ENCODE measurements around the gene PROSER2. TPM values are rescaled to one million over a fixed set of nuclear protein-coding genes. Genes with fewer than 3 reads are reported as not detected.
A peak's percentile ranks its signal among the peaks of the same experiment; 100 is the strongest.

Gene PROSER2
- total RNA-seq, 1 donor from 2014 or later = 5.7 TPM

GRCh38 chr10:11822809-11823121 lies 391 bp upstream of the PROSER2 start:
- no peak for TF ChIP-seq CTCF (IDR thresholded peaks at IDR 0.05; ENCODE audit: unreplicated experiment)
- Mint-ChIP-seq H3K4me3 (ENCODE audit: unreplicated experiment) (no peak overlapping the region), H3K27ac (ENCODE audit: unreplicated experiment) (no peak overlapping the region), H3K4me1 (ENCODE audit: unreplicated experiment) (peaks cover 11% of the 10 kb centered on the region), H3K9me3 (ENCODE audit: unreplicated experiment) (no peaks in the 10 kb centered on the region), H3K36me3 (ENCODE audit: low read depth, unreplicated experiment) (no peaks in the 10 kb centered on the region), H3K27me3 (ENCODE audit: unreplicated experiment) (no peaks in the 10 kb centered on the region)
- no peak for DNase-seq (ENCODE audit: low spot score)

GRCh38 chr10:11823989-11824346 lies 812 bp downstream of the PROSER2 start:
- TF ChIP-seq CTCF (IDR thresholded peaks at IDR 0.05; ENCODE audit: unreplicated experiment) = no peak
- Mint-ChIP-seq H3K27ac (ENCODE audit: unreplicated experiment) (no peak overlapping the region), H3K4me1 (ENCODE audit: unreplicated experiment) (peaks cover 14% of the 10 kb centered on the region), H3K4me3 (ENCODE audit: unreplicated experiment) (peak overlapping the region; percentile 90), H3K9me3 (ENCODE audit: unreplicated experiment) (no peaks in the 10 kb centered on the region), H3K27me3 (ENCODE audit: unreplicated experiment) (peaks cover 1% of the 10 kb centered on the region), H3K36me3 (ENCODE audit: low read depth, unreplicated experiment) (no peaks in the 10 kb centered on the region)
- no peak for DNase-seq (ENCODE audit: low spot score)

- peaks cover 15% of the 10 kb centered on the region for H3K4me1 Mint-ChIP-seq (ENCODE audit: unreplicated experiment)
- H3K9me3 Mint-ChIP-seq (ENCODE audit: unreplicated experiment) = no peaks in the 10 kb centered on the region
- H3K27me3 Mint-ChIP-seq (ENCODE audit: unreplicated experiment) = peaks cover 1% of the 10 kb centered on the region
- H3K4me3 Mint-ChIP-seq (ENCODE audit: unreplicated experiment) = peak overlapping the region; percentile 90
- TF ChIP-seq CTCF (IDR thresholded peaks at IDR 0.05; ENCODE audit: unreplicated experiment) = no peak
- H3K27ac Mint-ChIP-seq (ENCODE audit: unreplicated experiment) = no peak overlapping the region
- no peaks in the 10 kb centered on the region for H3K36me3 Mint-ChIP-seq (ENCODE audit: low read depth, unreplicated experiment)
- DNase-seq (ENCODE audit: low spot score) = no peak
These were observed 1.2 kb downstream of the PROSER2 start for GRCh38 chr10:11824376-11824775.

GRCh38 chr10:11824825-11825224 lies 1.7 kb downstream of the PROSER2 start:
- no peaks in the 10 kb centered on the region for H3K9me3 Mint-ChIP-seq (ENCODE audit: unreplicated experiment)
- TF ChIP-seq CTCF (IDR thresholded peaks at IDR 0.05; ENCODE audit: unreplicated experiment) = no peak
- H3K4me3 Mint-ChIP-seq (ENCODE audit: unreplicated experiment) = peak overlapping the region; percentile 35
- no peaks in the 10 kb centered on the region for H3K36me3 Mint-ChIP-seq (ENCODE audit: low read depth, unreplicated experiment)
- no peak overlapping the region for H3K27ac Mint-ChIP-seq (ENCODE audit: unreplicated experiment)
- DNase-seq (ENCODE audit: low spot score) = no peak
- H3K4me1 Mint-ChIP-seq (ENCODE audit: unreplicated experiment) = peaks cover 15% of the 10 kb centered on the region
- H3K27me3 Mint-ChIP-seq (ENCODE audit: unreplicated experiment) = peaks cover 1% of the 10 kb centered on the region

GRCh38 chr10:11825796-11826414 lies 2.7 kb downstream of the PROSER2 start:
- no peak overlapping the region for H3K27ac Mint-ChIP-seq (ENCODE audit: unreplicated experiment)
- H3K36me3 Mint-ChIP-seq (ENCODE audit: low read depth, unreplicated experiment) = no peaks in the 10 kb centered on the region
- H3K4me1 Mint-ChIP-seq (ENCODE audit: unreplicated experiment) = peaks cover 15% of the 10 kb centered on the region
- H3K27me3 Mint-ChIP-seq (ENCODE audit: unreplicated experiment) = peaks cover 1% of the 10 kb centered on the region
- DNase-seq (ENCODE audit: low spot score) = no peak
- TF ChIP-seq CTCF (IDR thresholded peaks at IDR 0.05; ENCODE audit: unreplicated experiment) = no peak
- no peaks in the 10 kb centered on the region for H3K9me3 Mint-ChIP-seq (ENCODE audit: unreplicated experiment)
- no peak overlapping the region for H3K4me3 Mint-ChIP-seq (ENCODE audit: unreplicated experiment)

All from endothelial cell (in vitro differentiated cells).